LoVo (cell line): ENCODE data around the gene NUP85.
"Not testable (repeated sequence)": the region's sequence is repeated elsewhere in the genome, so short reads cannot be mapped to it uniquely, and the experiment has no call there.

ENCODE experiments used
- DNase-seq: peaks from one replicate; pipeline ENCODE4 v3.0.0-alpha.2; 2016; ENCODE audit warnings: low spot score

NUP85 gene

DNA sequence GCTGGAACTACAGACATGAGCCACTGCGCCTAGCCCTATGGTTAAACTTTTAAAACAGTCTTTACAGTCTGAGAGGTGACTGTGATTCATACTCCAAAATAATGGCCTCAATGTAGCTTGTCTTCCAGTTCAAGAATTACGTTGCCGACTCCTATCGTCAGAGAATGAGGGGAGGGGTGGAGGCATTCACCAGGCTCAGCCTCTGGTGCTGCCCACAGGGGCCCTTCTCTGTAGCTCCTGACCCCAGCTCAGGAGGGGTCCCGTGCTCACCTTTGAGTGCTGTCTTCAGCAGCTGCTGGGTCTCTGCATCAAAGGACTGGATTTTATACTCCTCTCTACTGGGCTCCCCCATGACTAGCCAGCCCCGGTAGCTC is 64.4 kb downstream of the NUP85 start:
- DNase-seq: no peak

DNA sequence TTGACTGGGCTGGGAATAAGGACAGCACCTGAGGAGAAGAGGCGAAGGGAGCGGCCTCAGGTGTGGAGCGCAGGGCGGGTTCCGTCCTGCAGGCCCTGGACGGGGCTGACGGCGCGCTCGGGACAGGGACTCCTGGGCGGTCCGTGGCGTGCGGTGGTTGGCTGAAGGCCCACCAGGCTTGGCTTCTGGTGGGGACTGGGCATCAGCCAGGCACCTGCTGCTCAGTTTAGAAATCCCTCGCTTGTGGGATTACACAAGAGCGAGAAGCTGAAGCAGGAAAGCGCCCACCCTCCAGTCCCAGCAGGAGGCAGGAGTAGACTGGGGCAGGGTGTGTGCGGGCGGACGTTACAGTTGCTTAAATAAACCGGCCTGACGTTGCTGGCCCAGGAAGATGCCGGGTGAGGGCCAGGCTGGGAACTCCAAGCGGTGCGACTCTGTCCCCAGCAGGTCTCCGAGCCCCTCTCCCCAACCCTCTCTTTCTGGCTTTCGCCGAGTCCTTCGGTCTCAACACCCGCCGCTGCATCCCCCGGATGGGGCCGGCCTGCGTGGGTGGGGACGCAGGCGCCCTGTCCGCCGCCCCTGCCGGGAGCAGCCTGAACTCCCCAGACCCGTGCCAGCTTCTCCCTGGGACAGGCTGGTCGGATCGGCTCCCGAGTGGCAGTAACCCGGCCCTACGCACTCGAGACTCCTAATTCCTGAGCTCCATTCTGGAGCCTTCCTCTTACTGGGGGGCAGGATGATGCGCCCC is 64.9 kb downstream of the NUP85 start:
- DNase-seq: peak; percentile 70

DNA sequence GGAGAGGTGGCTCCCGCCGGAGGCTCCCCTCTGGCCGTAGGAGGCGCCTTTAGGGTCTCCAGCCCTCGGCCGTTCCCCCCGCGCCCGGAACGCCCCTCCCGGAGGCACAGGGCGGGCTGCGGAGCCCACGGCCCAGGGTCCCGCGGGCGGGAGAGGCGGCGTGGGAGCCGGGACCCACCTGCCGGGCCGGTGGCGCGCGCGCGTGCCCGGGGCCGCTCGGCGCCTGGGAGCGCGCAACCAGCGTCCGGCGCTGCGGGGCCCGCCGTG is 65.4 kb downstream of the NUP85 start, which contains the start of gene MIF4GD:
Gene MIF4GD (minus strand): TSS at position 266 of the 267 bp plus-strand sequence. CDS start 1,036 bp downstream, outside the sequence.
- DNase-seq: no peak

DNA sequence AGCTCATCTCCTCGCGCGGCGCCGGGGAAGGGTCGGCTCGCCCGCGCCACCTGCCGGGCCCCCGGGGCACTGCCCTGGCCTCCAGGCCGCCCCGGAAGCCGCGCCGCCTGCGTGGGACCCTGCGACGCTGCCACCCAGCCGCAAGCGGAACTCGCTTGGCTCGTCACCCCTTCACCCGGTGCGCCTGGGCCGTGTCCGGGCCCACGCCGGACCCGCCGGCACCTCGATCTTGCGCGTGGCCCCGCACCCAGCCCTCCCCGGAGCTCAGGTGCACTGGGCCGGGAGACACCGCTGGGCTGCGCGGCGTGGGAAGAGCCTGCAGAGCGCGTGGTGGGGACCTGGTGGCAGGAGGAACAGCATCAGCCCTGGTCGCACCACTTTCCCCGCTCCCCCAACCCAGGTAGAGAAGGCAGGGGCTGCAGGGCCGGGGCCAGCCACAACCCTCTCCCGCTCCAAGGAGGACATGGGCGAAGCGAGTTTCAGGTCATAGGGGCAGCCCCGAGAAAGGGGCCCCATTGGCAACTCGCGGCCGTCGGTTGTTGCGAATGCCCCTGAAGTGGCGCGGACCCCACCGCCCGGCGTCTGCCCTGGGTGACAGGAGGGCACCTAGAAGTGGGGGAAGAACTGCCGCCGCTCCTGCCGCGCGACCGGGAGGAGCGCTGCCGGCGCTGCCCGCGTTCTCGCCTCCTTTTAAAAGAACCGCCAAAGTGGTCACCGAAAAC is 65.9 kb downstream of the NUP85 start:
- peak; percentile 88 for DNase-seq

DNA sequence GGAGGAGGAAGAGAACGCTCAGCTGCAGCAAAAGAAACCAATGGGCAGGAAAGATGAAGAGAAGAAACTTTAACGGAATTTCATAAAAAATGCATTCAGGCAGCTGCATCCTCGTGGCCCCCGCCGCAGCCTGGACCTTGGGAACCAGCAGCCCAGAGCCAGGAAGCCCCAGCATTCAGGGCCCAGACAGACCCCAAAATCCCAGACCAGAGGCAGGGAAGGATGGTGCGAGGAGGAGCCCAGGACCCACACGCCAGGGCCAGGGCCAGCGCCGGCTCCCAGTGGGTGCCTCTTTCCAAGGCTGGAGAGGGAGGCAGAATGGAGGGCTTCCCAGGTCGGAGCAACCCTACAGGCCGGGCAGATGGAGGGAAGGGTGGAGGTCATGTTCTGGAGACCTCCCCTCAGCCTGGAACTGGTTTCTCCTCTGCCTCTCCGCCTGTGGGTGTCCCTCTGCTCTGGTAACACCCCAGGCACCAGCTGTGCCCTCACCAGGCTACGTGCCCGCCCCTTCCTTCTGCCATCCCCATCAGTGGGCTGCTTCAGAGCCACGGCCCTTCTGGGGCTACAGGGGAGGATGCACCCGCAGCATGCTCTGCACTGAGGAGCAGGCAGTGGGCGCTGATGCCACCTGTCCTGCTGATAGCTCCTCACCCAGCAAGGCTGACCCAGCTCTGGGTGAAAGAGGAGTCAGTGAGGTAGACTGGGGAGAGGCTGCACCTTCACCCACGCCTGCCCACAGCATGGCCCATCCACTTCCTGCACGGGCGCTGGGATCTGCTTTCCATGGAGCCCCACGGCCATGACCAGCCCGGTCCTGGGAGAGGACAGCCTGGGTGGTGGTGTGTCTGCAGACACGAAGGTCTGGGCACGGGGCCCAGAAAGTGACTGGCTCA is 66.7 kb downstream of the NUP85 start:
- no peak for DNase-seq

DNA sequence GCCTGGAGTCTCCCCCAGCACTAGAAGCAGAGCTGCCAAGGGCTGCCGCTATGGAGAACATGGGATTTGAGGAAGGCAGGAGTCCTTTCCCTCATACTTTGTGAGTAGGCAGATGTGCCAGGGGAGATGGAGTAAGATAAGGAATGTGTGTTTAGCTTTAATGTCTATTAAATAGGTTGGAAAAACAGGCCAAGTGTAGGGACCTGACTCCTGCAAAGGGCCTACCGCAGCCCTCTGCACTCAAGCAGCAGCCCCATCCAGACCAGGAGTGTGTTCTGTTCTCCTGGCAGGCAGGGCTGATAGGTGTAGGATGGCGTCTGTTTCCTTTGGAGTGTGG is 67.3 kb downstream of the NUP85 start:
- no peak for DNase-seq

DNA sequence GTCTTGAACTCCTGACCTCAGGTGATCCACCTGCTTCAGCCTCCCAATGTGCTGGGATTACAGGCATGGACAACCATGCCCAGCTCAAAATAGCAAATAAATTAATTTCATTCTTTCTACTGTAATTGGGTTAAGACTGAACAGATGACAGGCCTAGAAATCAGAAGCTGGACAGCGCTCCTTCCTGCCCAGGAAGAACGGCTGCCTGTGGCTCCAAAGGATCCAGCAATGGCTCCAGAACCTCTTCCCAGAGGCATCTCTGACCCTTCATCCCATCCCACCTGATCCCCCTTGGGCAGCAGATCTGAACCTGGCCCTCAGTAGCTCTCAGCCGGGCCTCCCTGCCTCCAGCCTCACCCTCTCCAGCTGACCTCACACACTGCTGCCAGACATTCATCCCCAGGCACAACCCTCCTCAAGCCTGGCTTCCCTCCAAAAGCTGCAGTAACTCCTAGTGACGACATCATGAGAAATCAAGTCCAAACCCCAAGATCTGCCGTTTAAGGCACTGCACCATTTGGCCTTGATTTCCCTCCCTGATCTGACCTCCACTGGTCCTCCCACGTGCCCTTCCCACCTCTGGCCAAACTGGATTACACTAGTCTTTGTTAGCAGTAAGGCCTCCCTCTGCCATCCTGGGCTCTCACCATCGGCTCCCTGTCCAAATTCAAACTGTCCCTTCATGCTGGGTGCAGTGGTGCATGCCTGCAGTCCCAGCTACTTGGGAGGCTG is 68.7 kb downstream of the NUP85 start:
- no peak for DNase-seq

DNA sequence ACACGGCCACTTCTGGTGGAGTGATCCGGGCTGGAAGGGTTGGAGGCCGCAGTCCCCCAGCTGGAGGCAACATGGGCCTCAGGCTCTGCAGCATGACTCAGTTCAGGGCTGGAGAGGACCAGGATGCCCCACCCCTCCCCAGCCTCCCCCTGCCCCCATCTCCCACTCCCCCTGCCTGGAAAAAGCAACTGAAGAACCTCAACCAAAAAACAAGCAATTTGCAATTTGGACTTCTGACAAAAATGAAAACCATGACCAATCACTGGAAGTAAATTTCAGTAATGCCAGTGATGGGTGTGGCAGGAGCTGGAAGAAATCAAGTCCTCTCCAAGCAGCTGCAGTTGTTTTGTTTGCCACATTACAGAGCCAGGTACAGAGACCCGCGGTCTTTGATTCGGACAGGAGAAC is 72.2 kb downstream of the NUP85 start:
- DNase-seq: no peak

DNA sequence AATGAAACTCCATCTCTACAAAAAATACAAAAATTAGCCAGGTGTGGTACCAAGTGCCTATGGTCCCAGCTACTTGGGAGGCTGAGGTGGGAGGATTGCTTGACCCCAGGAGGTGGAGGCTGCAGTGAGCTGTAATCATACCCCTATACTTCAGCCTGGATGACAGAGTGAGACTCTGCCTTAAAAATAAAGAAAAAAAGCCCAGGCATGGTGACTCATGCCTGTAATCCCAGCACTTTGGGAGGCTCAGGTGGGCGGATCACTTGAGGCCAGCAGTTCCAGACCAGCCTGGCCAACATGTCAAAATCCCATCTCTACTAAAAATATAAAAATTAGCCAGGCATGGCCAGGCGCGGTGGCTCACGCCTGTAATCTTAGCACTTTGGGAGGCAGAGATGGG is 74.7 kb downstream of the NUP85 start:
- not testable (repeated sequence) for DNase-seq

DNA sequence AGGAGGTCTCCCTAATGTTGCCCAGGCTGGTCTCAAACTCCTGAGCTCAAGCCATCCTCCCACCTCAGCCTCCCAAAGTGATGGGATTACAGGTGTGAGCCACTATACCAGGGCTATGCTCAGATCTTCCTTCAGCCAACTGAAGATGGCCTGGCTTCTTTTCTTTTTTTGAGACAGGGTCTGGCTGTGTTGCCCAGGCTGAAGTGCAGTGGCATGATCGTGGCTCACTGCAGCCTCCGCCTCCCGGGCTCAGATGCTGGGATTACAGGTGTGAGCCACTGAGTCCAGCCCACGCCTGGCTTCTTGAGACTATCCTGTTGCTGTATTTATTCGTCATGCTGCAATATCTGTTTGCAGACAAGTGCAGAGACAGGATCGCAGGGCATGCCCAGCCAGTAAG is 79.6 kb downstream of the NUP85 start:
- no peak for DNase-seq
